Transverse colon (tissue), 4 donors: Measurements from ENCODE around the gene MAP3K1.

Experiments used
- CTCF ChIP-seq, 5 experiments: fragments of 200-600 bp in 3 of 5; fragments of 450-650 bp in 2 of 5; sonication (generic) in 3 of 5; IDR thresholded peaks; 1 replicate in 2 of 5; 2 replicates in 3 of 5; pipeline ENCODE4 v1.5.1; 2016 to 2017; ENCODE audit warnings: antibody characterized with exemption in 5 of 5, inconsistent platforms in 3 of 5, mild to moderate bottlenecking in 2 of 5, moderate library complexity in 1 of 5
- POLR2A ChIP-seq: fragments of 450-650 bp; IDR thresholded peaks from one replicate; pipeline ENCODE4 v1.6.1; 2016; ENCODE audit warnings: antibody characterized with exemption, mild to moderate bottlenecking, moderate library complexity
- POLR2AphosphoS5 ChIP-seq, 3 donors: sonication (generic); formaldehyde crosslinking; IDR thresholded peaks; one replicate each; pipeline ENCODE4 v1.6.1; 2016; ENCODE audit warnings: antibody characterized with exemption in 3 of 3

- TF ChIP-seq POLR2AphosphoS5 (IDR thresholded peaks at IDR 0.05) (no peak), CTCF (IDR thresholded peaks at IDR 0.05) (no peak), POLR2A (no peak)
Observed at GRCh38 chr5:56772767-56773166, 42.6 kb upstream of the MAP3K1 start.
